SKM-1 treated with dmso at 0.1 percent for 144 hours (cell line): ENCODE results near the gene GRAPL.
"Not testable (repeated sequence)": the region's sequence is repeated elsewhere in the genome, so short reads cannot be mapped to it uniquely, and the experiment has no call there.

ENCODE experiments used
- DNase-seq: peaks from one replicate; lab custom pipeline; 2025; ENCODE audit not compliant: unreplicated experiment; lab: John Stamatoyannopoulos, UW

GRAPL gene

GRCh38 chr17:19136138-19136537 lies 8.7 kb downstream of the GRAPL start:
- DNase-seq = not testable (repeated sequence)

- DNase-seq = not testable (repeated sequence)
These were observed 9.2 kb downstream of the GRAPL start for GRCh38 chr17:19136605-19137004.

- not testable (repeated sequence) for DNase-seq
These were observed 10.6 kb downstream of the GRAPL start for GRCh38 chr17:19137959-19138358.

GRCh38 chr17:19141366-19142155 lies 14.2 kb downstream of the GRAPL start:
- DNase-seq = not testable (repeated sequence)

- not testable (repeated sequence) for DNase-seq
These were observed 15.0 kb downstream of the GRAPL start for GRCh38 chr17:19142419-19142818.

GRCh38 chr17:19143097-19143777 lies 15.8 kb downstream of the GRAPL start:
- DNase-seq = not testable (repeated sequence)

GRCh38 chr17:19144373-19144772 lies 17.0 kb downstream of the GRAPL start:
- not testable (repeated sequence) for DNase-seq

GRCh38 chr17:19145471-19145870 lies 18.1 kb downstream of the GRAPL start:
- DNase-seq = not testable (repeated sequence)

- DNase-seq = not testable (repeated sequence)
These were observed 23.6 kb downstream of the GRAPL start for GRCh38 chr17:19150678-19151615.

- DNase-seq = not testable (repeated sequence)
These were observed 30.2 kb downstream of the GRAPL start for GRCh38 chr17:19157628-19158027.

- DNase-seq = not testable (repeated sequence)
These were observed 31.1 kb downstream of the GRAPL start for GRCh38 chr17:19158478-19158877.

- not testable (repeated sequence) for DNase-seq
These were observed 31.5 kb downstream of the GRAPL start for GRCh38 chr17:19158938-19159337.

GRCh38 chr17:19161308-19162107 lies 34.1 kb downstream of the GRAPL start:
- not testable (repeated sequence) for DNase-seq

GRCh38 chr17:19162384-19163216 lies 35.2 kb downstream of the GRAPL start:
- not testable (repeated sequence) for DNase-seq

- DNase-seq = not testable (repeated sequence)
These were observed 47.0 kb downstream of the GRAPL start for GRCh38 chr17:19174422-19174821.

GRCh38 chr17:19175410-19175809 lies 48.0 kb downstream of the GRAPL start:
- not testable (repeated sequence) for DNase-seq

GRCh38 chr17:19181040-19181875 lies 53.9 kb downstream of the GRAPL start:
- DNase-seq = not testable (repeated sequence)
